Measurements from ENCODE around the gene ATAD2B.

GRCh38 chr2:23709311-23709710 is 217.6 kb downstream of the ATAD2B start:
- TF ChIP-seq CTCF (conservative IDR thresholded peaks at IDR 0.05; ENCODE audit: low read depth, low read length) (no peak), EZH2 (IDR thresholded peaks at IDR 0.05; ENCODE audit: low read length, unreplicated experiment) (no peak), EZH2phosphoT487 (IDR thresholded peaks at IDR 0.05; ENCODE audit: borderline replicate concordance, low read length) (no peak)

All from PC-3 (cell line).